NB4 (cell line): ENCODE data around the gene GABRG3.

Experiments used
- DNase-seq: peaks from one replicate; pipeline ENCODE4 v3.0.0; 2010; ENCODE audit warnings: low read depth
- H3K4me3 ChIP-seq: one replicate; pipeline ENCODE4 v1.5.1; 2011; ENCODE audit warnings: mild to moderate bottlenecking, low read depth, low read length, moderate library complexity
- CTCF ChIP-seq: IDR thresholded peaks from one replicate; pipeline ENCODE4 v1.5.1; 2012; ENCODE audit warnings: low read depth, low read length
- MAX ChIP-seq: IDR thresholded peaks from 2 replicates; pipeline ENCODE4 v1.6.1; 2011; ENCODE audit warnings: low read depth, low read length
- MYC ChIP-seq: IDR thresholded peaks from 2 replicates; pipeline ENCODE4 v1.6.1; 2011; ENCODE audit warnings: low read depth, low read length
- POLR2A ChIP-seq: IDR thresholded peaks from 2 replicates; pipeline ENCODE4 v1.6.1; 2011; ENCODE audit warnings: mild to moderate bottlenecking; ENCODE audit not compliant: insufficient read length; ENCODE audit errors: extremely low read depth

Gene GABRG3

GRCh38 chr15:27341780-27342343 is 370.9 kb downstream of the GABRG3 start:
- DNase-seq: no peak
- TF ChIP-seq MAX (no peak), MYC (no peak), POLR2A (no peak), CTCF (no peak)
- H3K4me3 ChIP-seq: no peak overlapping the region

- TF ChIP-seq POLR2A (no peak), CTCF (no peak), MAX (no peak), MYC (no peak)
- no peak for DNase-seq
These were observed 372.0 kb downstream of the GABRG3 start for GRCh38 chr15:27342991-27343390.

GRCh38 chr15:27352136-27352535 is 381.2 kb downstream of the GABRG3 start:
- H3K4me3 ChIP-seq: no peak overlapping the region
- no peak for DNase-seq
- TF ChIP-seq MYC (no peak), CTCF (no peak), MAX (no peak), POLR2A (no peak)

More at GRCh38 chr15:27342991-27343390, 372.0 kb downstream of the GABRG3 start:
- H3K4me3 ChIP-seq: no peak overlapping the region

- no peak for DNase-seq
- no peak for TF ChIP-seq POLR2A
- TF ChIP-seq MYC: no peak
- no peak for TF ChIP-seq MAX
- TF ChIP-seq CTCF: no peak
- H3K4me3 ChIP-seq: no peak overlapping the region
These were observed 382.9 kb downstream of the GABRG3 start for GRCh38 chr15:27353856-27354255.

GRCh38 chr15:27358751-27359434 is 387.9 kb downstream of the GABRG3 start:
- peak; percentile 54 for DNase-seq
- TF ChIP-seq CTCF (peak; percentile 87), MYC (no peak)
- no peak overlapping the region for H3K4me3 ChIP-seq
